HEK293 (cell line): ENCODE results near the gene PLP1.

ENCODE experiments used
- CTCF ChIP-seq: fragments of 450-650 bp; formaldehyde crosslinking; IDR thresholded peaks from 2 replicates; pipeline ENCODE4 v1.5.1; 2016; ENCODE audit warnings: missing biosample characterization, missing genetic modification characterization
- GLI4 ChIP-seq: fragments of 450-650 bp; formaldehyde crosslinking; IDR thresholded peaks from 2 replicates; pipeline ENCODE4 v1.5.1; 2016; ENCODE audit warnings: missing biosample characterization, missing genetic modification characterization
- MYNN ChIP-seq: fragments of 450-650 bp; formaldehyde crosslinking; IDR thresholded peaks from 2 replicates; pipeline ENCODE4 v1.5.1; 2016; ENCODE audit warnings: missing biosample characterization, missing genetic modification characterization, borderline replicate concordance
- PRDM6 ChIP-seq: fragments of 450-650 bp; formaldehyde crosslinking; IDR thresholded peaks from 2 replicates; pipeline ENCODE4 v1.5.1; 2017; ENCODE audit warnings: missing biosample characterization, missing genetic modification characterization
- REST ChIP-seq: fragments of 450-650 bp; formaldehyde crosslinking; IDR thresholded peaks from 2 replicates; pipeline ENCODE4 v1.5.1; 2016; ENCODE audit warnings: missing biosample characterization, missing genetic modification characterization
- ZBTB20 ChIP-seq: fragments of 450-650 bp; formaldehyde crosslinking; IDR thresholded peaks from 2 replicates; pipeline ENCODE4 v1.5.1; 2016; ENCODE audit warnings: missing biosample characterization, missing genetic modification characterization
- ZNF274 ChIP-seq, 2 experiments: fragments of 200-500 bp in 1 of 2; fragments of 450-650 bp in 1 of 2; sonication (Bioruptor generic) in 1 of 2; formaldehyde crosslinking in 1 of 2; IDR thresholded peaks; 2 replicates each; pipeline versions ENCODE4 v1.5.1 to v1.6.1; 2014 to 2016; ENCODE audit warnings: borderline replicate concordance in 1 of 2, inconsistent platforms in 1 of 2, low read length in 1 of 2, missing biosample characterization in 1 of 2, missing genetic modification characterization in 1 of 2
- ZNF292 ChIP-seq: fragments of 450-650 bp; formaldehyde crosslinking; IDR thresholded peaks from 2 replicates; pipeline ENCODE4 v1.5.1; 2016; ENCODE audit warnings: low read depth, missing biosample characterization, missing genetic modification characterization, borderline replicate concordance
- ZNF600 ChIP-seq: fragments of 450-650 bp; formaldehyde crosslinking; IDR thresholded peaks from 2 replicates; pipeline ENCODE4 v1.5.1; 2016; ENCODE audit warnings: missing biosample characterization, missing genetic modification characterization
- ZNF626 ChIP-seq: fragments of 450-650 bp; sonication (Bioruptor Pico); formaldehyde crosslinking; IDR thresholded peaks from 2 replicates; pipeline ENCODE4 v1.5.1; 2018; ENCODE audit warnings: missing biosample characterization, missing genetic modification characterization, inconsistent platforms
- ZNF629 ChIP-seq: fragments of 450-650 bp; formaldehyde crosslinking; IDR thresholded peaks from 2 replicates; pipeline ENCODE4 v1.5.1; 2017; ENCODE audit warnings: missing biosample characterization, missing genetic modification characterization
- ZNF747 ChIP-seq: fragments of 450-650 bp; formaldehyde crosslinking; IDR thresholded peaks from 2 replicates; pipeline ENCODE4 v1.5.1; 2016; ENCODE audit warnings: missing biosample characterization, missing genetic modification characterization

GRCh38 chrX:103839404-103839803, 62.8 kb downstream of the PLP1 start:
- TF ChIP-seq PRDM6 (tag by site-specific recombination) (no peak), ZNF629 (no peak), CTCF (tag by site-specific recombination) (no peak), ZNF600 (no peak), REST (tag by site-specific recombination) (no peak), ZNF626 (tag by site-specific recombination) (no peak), ZNF747 (tag by site-specific recombination) (no peak), ZNF274 (IDR thresholded peaks at IDR 0.05; ENCODE audit: low read length) (no peak), ZNF274 (tag by site-specific recombination; IDR thresholded peaks at IDR 0.05; ENCODE audit: borderline replicate concordance) (no peak), ZNF292 (tag by site-specific recombination) (no peak), GLI4 (tag by site-specific recombination) (no peak), MYNN (tag by site-specific recombination) (no peak), ZBTB20 (tag by site-specific recombination) (no peak)
